Spleen (tissue), 11 donors: Measurements from ENCODE around the gene TENM3. TPM values are rescaled to one million over a fixed set of nuclear protein-coding genes. Genes with fewer than 3 reads are reported as not detected.

ENCODE experiments used
- DNase-seq: peaks from one replicate; pipeline ENCODE4 v3.0.0-alpha.2; 2020
- H3K27ac ChIP-seq, 8 donors: fragments of 200-600 bp; sonication (generic) in 7 of 8; 1 replicate in 4 of 8; 2 replicates in 4 of 8; pipeline versions ENCODE4 v1.5.0 to v1.8.0; 2016 to 2021; ENCODE audit warnings: inconsistent platforms in 4 of 8, mild to moderate bottlenecking in 4 of 8, moderate library complexity in 1 of 8
- H3K27me3 ChIP-seq, 7 donors: fragments of 200-600 bp; sonication (generic) in 6 of 7; replicated peaks in 1 of 7; 1 replicate in 4 of 7; 2 replicates in 3 of 7; pipeline versions ENCODE4 v1.5.0 to v1.8.0; 2016 to 2021; ENCODE audit warnings: inconsistent platforms in 3 of 7, mild to moderate bottlenecking in 1 of 7
- H3K36me3 ChIP-seq, 6 donors: fragments of 200-600 bp; sonication (generic) in 5 of 6; 1 replicate in 4 of 6; 2 replicates in 2 of 6; pipeline versions ENCODE4 v1.5.0 to v1.8.0; 2016 to 2021; ENCODE audit warnings: inconsistent platforms in 2 of 6
- H3K4me1 ChIP-seq, 6 donors: fragments of 200-600 bp; sonication (generic) in 5 of 6; 1 replicate in 3 of 6; 2 replicates in 3 of 6; pipeline versions ENCODE4 v1.5.0 to v1.8.0; 2016 to 2021; ENCODE audit warnings: inconsistent platforms in 3 of 6
- H3K4me3 ChIP-seq, 8 donors: fragments of 200-600 bp; sonication (generic) in 7 of 8; 1 replicate in 4 of 8; 2 replicates in 4 of 8; pipeline versions ENCODE4 v1.5.0 to v1.8.0; 2016 to 2021; ENCODE audit warnings: inconsistent platforms in 4 of 8, mild to moderate bottlenecking in 4 of 8, moderate library complexity in 2 of 8
- H3K9me3 ChIP-seq, 8 donors: fragments of 200-600 bp; sonication (generic) in 7 of 8; 1 replicate in 4 of 8; 2 replicates in 4 of 8; pipeline versions ENCODE4 v1.5.0 to v1.8.0; 2016 to 2021; ENCODE audit warnings: inconsistent platforms in 4 of 8
- POLR2A ChIP-seq, 3 donors: fragments of 450-650 bp; IDR thresholded peaks; one replicate each; pipeline ENCODE4 v1.5.1; 2017; ENCODE audit warnings: antibody characterized with exemption in 3 of 3, mild to moderate bottlenecking in 1 of 3
- POLR2AphosphoS5 ChIP-seq, 3 donors: sonication (generic); formaldehyde crosslinking; IDR thresholded peaks; one replicate each; pipeline ENCODE4 v1.5.1; 2017; ENCODE audit warnings: antibody characterized with exemption in 3 of 3
- whole genome bisulfite sequencing, 5 donors: extraction: QIAGEN DNeasy Blood & Tissue Kit in 3 of 5; methylation state at CpG; one replicate each; pipeline versions ENCODE4 v1.1.5 to v1.1.7; 2013 to 2018; 5-methylcytosine and 5-hydroxymethylcytosine counted together
- intact Hi-C: fragments of 100-400 bp; cut with DNase I; formaldehyde crosslinking; loops from one replicate; pipeline ENCODE4 v1.15.0; 2023; ENCODE audit warnings: low total_unique reads
- polyA plus RNA-seq, 3 donors: library from polyadenylated mRNA; stranded (reverse); fragments of 200-250 nt; gene quantifications; one replicate each; pipeline ENCODE4 v1.2.1, GENCODE V29; 2013
- total RNA-seq, 7 donors: library from RNA; depleted of rRNA in 3 of 7; stranded (reverse); fragments of >200 nt in 3 of 7; fragmentation: NEBNext Ultra II Directional in 4 of 7; extraction: Animal tissue kit (Norgen Biotek cat#: 25700) in 4 of 7; gene quantifications; one replicate each; pipeline versions ENCODE4 v1.1.0 to v1.2.1, GENCODE V29; 2016 to 2021
- TF ChIP-seq, protein P1 (sequence below), 11 experiments: fragments of 200-600 bp in 7 of 11; fragments of 450-650 bp in 4 of 11; sonication (generic) in 4 of 11; IDR thresholded peaks in 8 of 11; conservative IDR thresholded peaks in 3 of 11; 1 replicate in 7 of 11; 2 replicates in 4 of 11; pipeline versions ENCODE4 v1.4.0 to v1.8.0; 2016 to 2021; ENCODE audit warnings: antibody characterized with exemption in 11 of 11, inconsistent platforms in 4 of 11, mild to moderate bottlenecking in 1 of 11
- donor health status: healthy with polysubstance abuse.
- donor health status: DM: no; HTN: no; CAD: no; lungs with moderate emphysema.
- donor health status: DM: no; HTN: no; CAD: no.
- donor health status: Bipolar disorder and iron deficiency.
- donor health status: healthy.
- donor health status: DM: no; HTN: no; CAD: no.
- donor health status: DM: yes; HTN: yes; CAD: no.

TENM3 gene
- total and polyA plus RNA-seq, 10 donors = 0.37 to 45.6 (median 17.7) TPM

DNA sequence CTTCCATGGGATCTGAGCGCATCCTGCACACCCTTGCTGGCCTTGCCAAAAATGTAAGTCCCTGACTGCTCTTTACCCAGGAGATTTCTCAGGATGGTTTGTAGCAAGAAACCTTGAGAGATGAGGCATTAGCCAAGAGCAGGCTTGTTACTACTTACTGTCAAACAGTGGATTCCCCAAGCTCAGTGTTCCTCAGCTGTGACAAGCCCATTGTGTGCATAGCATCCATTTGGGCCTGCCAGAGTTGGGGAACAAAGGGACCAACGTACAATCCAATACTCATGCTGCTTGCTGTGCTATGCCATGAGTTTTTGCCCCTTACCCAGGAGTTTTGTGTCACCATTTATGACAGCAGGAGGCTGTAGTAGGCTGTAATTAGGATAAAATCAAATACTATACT, 267.6 kb downstream of the TENM3 start:
- H3K4me3 ChIP-seq = no peak overlapping the region
- H3K27ac ChIP-seq = no peak overlapping the region
- H3K9me3 ChIP-seq = no peaks in the 10 kb centered on the region
- H3K27me3 ChIP-seq = no peaks in the 10 kb centered on the region
- no peaks in the 10 kb centered on the region for H3K36me3 ChIP-seq
- no peaks in the 10 kb centered on the region for H3K4me1 ChIP-seq
- DNase-seq = no peak
- WGBS, 5 donors = 73 to 92% (median 82%) methylated on average over 2 of the region's 2 CpGs
- intact Hi-C loops = no loop called here
- TF ChIP-seq POLR2A (IDR thresholded peaks at IDR 0.05) = no peak
- TF ChIP-seq, protein P1, sequence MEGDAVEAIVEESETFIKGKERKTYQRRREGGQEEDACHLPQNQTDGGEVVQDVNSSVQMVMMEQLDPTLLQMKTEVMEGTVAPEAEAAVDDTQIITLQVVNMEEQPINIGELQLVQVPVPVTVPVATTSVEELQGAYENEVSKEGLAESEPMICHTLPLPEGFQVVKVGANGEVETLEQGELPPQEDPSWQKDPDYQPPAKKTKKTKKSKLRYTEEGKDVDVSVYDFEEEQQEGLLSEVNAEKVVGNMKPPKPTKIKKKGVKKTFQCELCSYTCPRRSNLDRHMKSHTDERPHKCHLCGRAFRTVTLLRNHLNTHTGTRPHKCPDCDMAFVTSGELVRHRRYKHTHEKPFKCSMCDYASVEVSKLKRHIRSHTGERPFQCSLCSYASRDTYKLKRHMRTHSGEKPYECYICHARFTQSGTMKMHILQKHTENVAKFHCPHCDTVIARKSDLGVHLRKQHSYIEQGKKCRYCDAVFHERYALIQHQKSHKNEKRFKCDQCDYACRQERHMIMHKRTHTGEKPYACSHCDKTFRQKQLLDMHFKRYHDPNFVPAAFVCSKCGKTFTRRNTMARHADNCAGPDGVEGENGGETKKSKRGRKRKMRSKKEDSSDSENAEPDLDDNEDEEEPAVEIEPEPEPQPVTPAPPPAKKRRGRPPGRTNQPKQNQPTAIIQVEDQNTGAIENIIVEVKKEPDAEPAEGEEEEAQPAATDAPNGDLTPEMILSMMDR (IDR thresholded peaks at IDR 0.05 in 8 of 11, conservative IDR thresholded peaks at IDR 0.05 in 3 of 11) = no peak

DNA sequence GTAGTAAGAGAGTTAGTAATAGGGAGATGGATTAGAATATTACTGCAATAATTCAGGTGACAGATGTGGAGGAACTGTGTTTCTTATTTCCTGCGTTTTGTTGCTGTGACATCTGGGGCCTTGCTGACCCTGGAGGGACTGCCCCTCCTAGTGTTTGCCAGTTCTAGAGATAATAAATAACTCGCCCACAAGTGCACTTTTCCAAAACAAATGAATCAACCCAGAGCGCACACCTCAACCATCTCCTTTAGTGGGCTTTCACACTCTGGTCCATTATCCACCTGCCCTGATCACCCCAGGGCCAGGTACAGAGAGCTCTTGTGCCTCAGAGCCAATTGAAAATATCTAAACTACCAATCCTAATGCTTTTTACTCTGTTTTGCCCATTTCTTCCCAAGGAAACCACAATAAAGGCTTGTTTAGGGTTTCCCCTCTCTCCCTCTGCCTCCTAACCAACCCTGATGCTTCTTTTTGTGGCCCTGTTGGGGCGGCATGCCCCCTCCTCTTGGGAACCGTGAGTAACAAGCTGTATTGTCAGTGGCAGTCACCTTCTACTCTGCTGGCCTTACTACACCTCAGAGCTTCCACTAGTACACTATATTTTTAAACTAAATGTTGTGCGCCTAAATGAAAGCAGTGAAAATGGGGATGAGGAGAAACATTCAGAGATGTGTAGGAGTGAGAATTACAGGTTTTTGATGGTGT, 270.5 kb downstream of the TENM3 start:
- no peaks in the 10 kb centered on the region for H3K4me1 ChIP-seq
- no peak overlapping the region for H3K4me3 ChIP-seq
- no peaks in the 10 kb centered on the region for H3K9me3 ChIP-seq
- no peaks in the 10 kb centered on the region for H3K36me3 ChIP-seq
- intact Hi-C loops = no loop called here
- no peak for DNase-seq
- TF ChIP-seq POLR2A (IDR thresholded peaks at IDR 0.05) = no peak
- TF ChIP-seq POLR2AphosphoS5 (IDR thresholded peaks at IDR 0.05) = no peak
- TF ChIP-seq, protein P1 (IDR thresholded peaks at IDR 0.05 in 8 of 11, conservative IDR thresholded peaks at IDR 0.05 in 3 of 11) = no peak
- no peaks in the 10 kb centered on the region for H3K27me3 ChIP-seq
- no peak overlapping the region for H3K27ac ChIP-seq
- WGBS, 5 donors = 63 to 73% (median 67%) methylated on average over 6 of the region's 6 CpGs

DNA sequence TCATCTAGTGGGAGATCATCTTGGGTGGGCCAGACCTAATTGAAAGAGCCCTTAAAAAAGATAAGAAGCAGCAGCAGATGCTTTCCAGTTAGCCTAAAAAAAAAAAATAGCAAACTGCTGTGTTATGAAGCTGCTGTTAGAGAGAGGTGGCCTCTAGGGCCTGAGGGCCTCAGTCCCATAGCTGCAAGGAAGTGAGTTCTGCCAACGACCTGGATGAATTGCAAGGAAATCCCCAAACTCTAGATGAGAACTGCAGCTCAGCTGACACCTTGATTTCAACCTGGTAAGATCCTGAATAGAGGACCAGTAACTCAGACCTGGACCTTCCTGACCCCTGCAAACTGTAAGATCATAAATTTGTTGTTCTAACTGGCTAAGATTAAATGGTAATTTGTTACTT, 275.2 kb downstream of the TENM3 start:
- no peak for DNase-seq
- Histone ChIP-seq H3K4me3 (no peak overlapping the region), H3K27ac (no peak overlapping the region), H3K9me3 (no peaks in the 10 kb centered on the region), H3K27me3 (no peaks in the 10 kb centered on the region), H3K4me1 (no peaks in the 10 kb centered on the region), H3K36me3 (no peaks in the 10 kb centered on the region)
- 10 to 25% (median 15%) methylated on average over 1 of the region's 1 CpG for WGBS, 5 donors
- TF ChIP-seq, protein P1 (IDR thresholded peaks at IDR 0.05 in 8 of 11, conservative IDR thresholded peaks at IDR 0.05 in 3 of 11) = no peak
- TF ChIP-seq POLR2AphosphoS5 (IDR thresholded peaks at IDR 0.05) (no peak), POLR2A (IDR thresholded peaks at IDR 0.05) (no peak)
- intact Hi-C loops = no loop called here

DNA sequence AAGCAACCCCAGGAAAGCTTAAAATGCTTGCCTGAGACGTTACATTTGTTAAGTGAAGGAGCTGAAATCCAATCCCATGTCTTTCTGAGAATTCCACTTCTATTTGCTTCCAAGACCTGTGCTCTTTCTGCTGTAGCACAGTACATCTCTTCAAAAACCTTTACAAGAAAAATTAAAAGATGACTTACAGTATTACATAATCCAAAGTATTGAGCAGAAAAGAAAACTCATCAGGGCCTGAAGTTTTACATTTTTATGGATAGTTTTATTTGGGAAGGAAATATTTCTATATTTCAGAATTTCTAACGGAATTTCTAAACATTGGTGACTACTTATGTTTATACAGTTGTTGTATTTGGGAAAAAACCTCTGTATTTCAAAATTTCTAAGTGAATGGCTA, 276.3 kb downstream of the TENM3 start:
- H3K4me3 ChIP-seq = no peak overlapping the region
- no peaks in the 10 kb centered on the region for H3K36me3 ChIP-seq
- WGBS, 5 donors = 55 to 66% (median 61%) methylated on average over 2 of the region's 2 CpGs
- intact Hi-C loops = no loop called here
- DNase-seq = no peak
- TF ChIP-seq, protein P1 (IDR thresholded peaks at IDR 0.05 in 8 of 11, conservative IDR thresholded peaks at IDR 0.05 in 3 of 11) = no peak
- TF ChIP-seq POLR2A (IDR thresholded peaks at IDR 0.05) (no peak), POLR2AphosphoS5 (IDR thresholded peaks at IDR 0.05) (no peak)
- H3K9me3 ChIP-seq = no peaks in the 10 kb centered on the region
- H3K27me3 ChIP-seq = no peaks in the 10 kb centered on the region
- no peaks in the 10 kb centered on the region for H3K4me1 ChIP-seq
- no peak overlapping the region for H3K27ac ChIP-seq
